ENCODE data around the gene OBSCN. TPM values are rescaled to one million over a fixed set of nuclear protein-coding genes. Genes with fewer than 3 reads are reported as not detected.

The OBSCN gene
- total and polyA plus RNA-seq, 2 donors (not counting 3 experiments of a cell fraction or from before 2014, with no cell fraction given): 1.5 to 2.9 TPM

DNA sequence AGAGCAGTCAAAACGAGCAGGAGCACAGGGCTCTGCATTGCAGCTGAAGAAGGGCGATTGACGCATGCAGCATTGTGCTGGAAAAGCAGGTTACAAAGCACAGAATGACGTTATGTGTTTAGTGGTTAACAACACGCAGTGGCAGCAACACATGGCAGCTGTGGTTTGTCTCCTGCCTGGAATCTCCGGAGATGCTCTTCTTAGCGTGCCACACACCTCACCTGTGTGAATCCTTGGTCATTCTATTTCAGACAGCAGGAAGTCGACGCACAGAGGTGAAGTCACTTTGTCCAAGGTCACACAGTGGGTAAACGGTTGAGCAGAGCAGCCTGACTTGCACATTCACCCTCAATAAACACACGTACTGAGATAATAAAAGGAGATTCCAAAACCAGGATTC, 14.7 kb downstream of the OBSCN start:
- Histone ChIP-seq H3K27ac (ENCODE audit: insufficient read depth, low read depth, low read length) (no peak overlapping the region), H2AFZ (ENCODE audit: low read depth, low read length) (no peak overlapping the region), H3K9me1 (replicated peaks; ENCODE audit: control insufficient read depth, extremely low read depth, insufficient read depth, low read length) (no peaks in the 10 kb centered on the region), H3K4me3 (replicated peaks in 1 of 3; ENCODE audit: insufficient read depth in 1 of 3, low read depth in 1 of 3, low read length in 3 of 3) (no peak overlapping the region), H3K79me2 (ENCODE audit: control insufficient read depth, insufficient read depth, low read length) (no peaks in the 10 kb centered on the region), H4K20me1 (replicated peaks; ENCODE audit: control insufficient read depth, extremely low read depth, insufficient read depth, low read length) (no peaks in the 10 kb centered on the region), H3K36me3 (ENCODE audit: control insufficient read depth in 2 of 2, extremely low read depth in 1 of 2, insufficient read depth in 2 of 2, low read length in 2 of 2) (no peaks in the 10 kb centered on the region), H3K27me3 (ENCODE audit: control insufficient read depth in 2 of 2, insufficient read depth in 2 of 2, low read length in 2 of 2) (no peaks in the 10 kb centered on the region), H3K4me1 (ENCODE audit: control insufficient read depth, extremely low read depth, insufficient read depth, low read length) (no peaks in the 10 kb centered on the region), H3K9me3 (replicated peaks; ENCODE audit: control insufficient read depth, insufficient read depth, low read length) (no peaks in the 10 kb centered on the region), H3K9ac (replicated peaks; ENCODE audit: extremely low read depth, insufficient read depth, low read length) (no peak overlapping the region), H3K4me2 (ENCODE audit: insufficient read depth, low read length) (no peak overlapping the region)
- dilution Hi-C loops (cut with MboI; ENCODE audit: extremely low pct_ligation_motif_present, low sequenced_read_pairs): no loop called here
- BruUV-seq (replicated peaks): no TSS peak
- intact Hi-C loops (cut with micrococcal nuclease): no loop called here
- ChIA-PET CTCF (no interaction called here), POLR2A (interaction anchor here (0.6 kb wide), 1 partner anchor 177 kb away, joined by 5 read pairs; no protein-coding TSS in a partner anchor)
- TF ChIP-seq EZH2 (IDR thresholded peaks at IDR 0.05; ENCODE audit: borderline replicate concordance, low read depth, low read length, severe bottlenecking) (no peak), POLR2A (IDR thresholded peaks at IDR 0.05; ENCODE audit: low read depth, low read length) (no peak), JUN (IDR thresholded peaks at IDR 0.05; ENCODE audit: borderline replicate concordance, insufficient read depth, insufficient read length, low read depth) (no peak), MYC (IDR thresholded peaks at IDR 0.05; ENCODE audit: low read depth, low read length) (no peak)
- TF ChIP-seq, protein P1, sequence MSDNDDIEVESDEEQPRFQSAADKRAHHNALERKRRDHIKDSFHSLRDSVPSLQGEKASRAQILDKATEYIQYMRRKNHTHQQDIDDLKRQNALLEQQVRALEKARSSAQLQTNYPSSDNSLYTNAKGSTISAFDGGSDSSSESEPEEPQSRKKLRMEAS (IDR thresholded peaks at IDR 0.05; ENCODE audit: insufficient read depth, insufficient read length): no peak
- no peak for DNase-seq (ENCODE audit: low read depth, low spot score)
- no peak for FAIRE-seq

DNA sequence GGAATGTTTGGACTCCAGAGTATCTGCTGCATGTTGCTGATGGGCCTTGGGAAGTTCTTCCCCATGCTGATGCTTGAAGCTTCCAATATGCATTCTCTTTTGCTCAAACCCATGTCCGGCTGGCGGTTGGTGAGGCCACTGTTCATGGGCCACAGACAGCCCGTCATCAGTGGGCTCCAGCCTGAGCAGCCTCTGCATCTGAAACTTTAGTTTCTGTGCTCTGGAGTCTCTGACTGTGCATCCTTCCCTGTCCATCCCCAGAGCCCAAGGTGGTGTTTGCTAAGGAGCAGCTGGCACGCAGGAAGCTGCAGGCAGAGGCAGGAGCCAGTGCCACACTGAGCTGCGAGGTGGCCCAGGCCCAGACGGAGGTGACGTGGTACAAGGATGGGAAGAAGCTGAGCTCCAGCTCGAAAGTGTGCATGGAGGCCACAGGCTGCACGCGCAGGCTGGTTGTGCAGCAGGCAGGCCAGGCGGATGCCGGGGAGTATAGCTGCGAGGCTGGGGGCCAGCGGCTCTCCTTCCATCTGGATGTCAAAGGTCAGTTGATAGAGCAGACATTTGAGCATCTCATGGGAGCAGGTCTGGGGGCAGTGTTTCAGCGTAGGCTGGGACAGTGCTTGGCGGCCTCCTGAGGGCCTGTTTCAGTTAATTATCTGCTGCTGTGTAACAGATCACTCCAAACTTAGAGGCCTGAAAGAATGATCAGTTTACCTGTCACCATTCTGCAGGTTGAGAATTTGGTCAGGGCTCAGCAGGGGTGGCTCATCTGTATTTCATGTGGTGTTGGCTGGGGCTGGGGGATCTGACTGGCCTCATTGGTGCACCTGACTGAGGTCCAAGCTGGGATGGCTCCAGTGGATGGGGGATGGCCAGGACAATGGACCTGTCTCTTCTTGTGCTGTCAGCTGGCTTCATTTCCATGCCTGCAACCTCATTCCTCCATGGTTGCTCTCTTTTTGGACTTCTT, 16.6 kb downstream of the OBSCN start:
- H4K20me1 ChIP-seq (replicated peaks; ENCODE audit: control insufficient read depth, extremely low read depth, insufficient read depth, low read length): no peaks in the 10 kb centered on the region
- ChIA-PET POLR2A (no interaction called here), CTCF (interaction anchor here (1.0 to 1.1 kb wide), 2 partner anchors 10 to 169 kb away, joined by 3 to 4 read pairs; no protein-coding TSS in a partner anchor)
- H3K9ac ChIP-seq (replicated peaks; ENCODE audit: extremely low read depth, insufficient read depth, low read length): no peak overlapping the region
- TF ChIP-seq FOS (IDR thresholded peaks at IDR 0.05; ENCODE audit: borderline replicate concordance, insufficient read depth, low read length): no peak
- TF ChIP-seq, protein P2, sequence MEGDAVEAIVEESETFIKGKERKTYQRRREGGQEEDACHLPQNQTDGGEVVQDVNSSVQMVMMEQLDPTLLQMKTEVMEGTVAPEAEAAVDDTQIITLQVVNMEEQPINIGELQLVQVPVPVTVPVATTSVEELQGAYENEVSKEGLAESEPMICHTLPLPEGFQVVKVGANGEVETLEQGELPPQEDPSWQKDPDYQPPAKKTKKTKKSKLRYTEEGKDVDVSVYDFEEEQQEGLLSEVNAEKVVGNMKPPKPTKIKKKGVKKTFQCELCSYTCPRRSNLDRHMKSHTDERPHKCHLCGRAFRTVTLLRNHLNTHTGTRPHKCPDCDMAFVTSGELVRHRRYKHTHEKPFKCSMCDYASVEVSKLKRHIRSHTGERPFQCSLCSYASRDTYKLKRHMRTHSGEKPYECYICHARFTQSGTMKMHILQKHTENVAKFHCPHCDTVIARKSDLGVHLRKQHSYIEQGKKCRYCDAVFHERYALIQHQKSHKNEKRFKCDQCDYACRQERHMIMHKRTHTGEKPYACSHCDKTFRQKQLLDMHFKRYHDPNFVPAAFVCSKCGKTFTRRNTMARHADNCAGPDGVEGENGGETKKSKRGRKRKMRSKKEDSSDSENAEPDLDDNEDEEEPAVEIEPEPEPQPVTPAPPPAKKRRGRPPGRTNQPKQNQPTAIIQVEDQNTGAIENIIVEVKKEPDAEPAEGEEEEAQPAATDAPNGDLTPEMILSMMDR (IDR thresholded peaks at IDR 0.05; ENCODE audit: extremely low read depth in 1 of 2, insufficient read depth in 1 of 2, low read depth in 1 of 2, low read length in 2 of 2): no peak
- TF ChIP-seq JUN (IDR thresholded peaks at IDR 0.05; ENCODE audit: borderline replicate concordance, insufficient read depth, insufficient read length, low read depth): no peak
- TF ChIP-seq POLR2A (IDR thresholded peaks at IDR 0.05; ENCODE audit: low read depth, low read length): no peak
- no peak for TF ChIP-seq GATA2 (IDR thresholded peaks at IDR 0.05; ENCODE audit: insufficient read depth, insufficient read length, low read depth, low read length)
- no peak for TF ChIP-seq POLR2AphosphoS5 (IDR thresholded peaks at IDR 0.05; ENCODE audit: insufficient read depth, low read depth, low read length)
- no peak for TF ChIP-seq MYC (IDR thresholded peaks at IDR 0.05; ENCODE audit: low read depth, low read length)
- TF ChIP-seq, protein P1 (IDR thresholded peaks at IDR 0.05; ENCODE audit: insufficient read depth, insufficient read length): no peak
- TF ChIP-seq EZH2 (IDR thresholded peaks at IDR 0.05; ENCODE audit: borderline replicate concordance, low read depth, low read length, severe bottlenecking): no peak
- no peaks in the 10 kb centered on the region for H3K9me3 ChIP-seq (replicated peaks; ENCODE audit: control insufficient read depth, insufficient read depth, low read length)
- H3K36me3 ChIP-seq (ENCODE audit: control insufficient read depth in 2 of 2, extremely low read depth in 1 of 2, insufficient read depth in 2 of 2, low read length in 2 of 2): no peaks in the 10 kb centered on the region
- DNase-seq (ENCODE audit: low read depth, low spot score) (no peak), FAIRE-seq (no peak)
- no peak overlapping the region for H3K27ac ChIP-seq (ENCODE audit: insufficient read depth, low read depth, low read length)
- BruUV-seq (replicated peaks): no TSS peak
- no peaks in the 10 kb centered on the region for H3K9me1 ChIP-seq (replicated peaks; ENCODE audit: control insufficient read depth, extremely low read depth, insufficient read depth, low read length)
- no peaks in the 10 kb centered on the region for H3K4me1 ChIP-seq (ENCODE audit: control insufficient read depth, extremely low read depth, insufficient read depth, low read length)
- H3K4me3 ChIP-seq (replicated peaks in 1 of 3; ENCODE audit: insufficient read depth in 1 of 3, low read depth in 1 of 3, low read length in 3 of 3): no peak overlapping the region
- intact Hi-C loops (cut with micrococcal nuclease): no loop called here
- no peak overlapping the region for H2AFZ ChIP-seq (ENCODE audit: low read depth, low read length)
- dilution Hi-C loops (cut with MboI; ENCODE audit: extremely low pct_ligation_motif_present, low sequenced_read_pairs): no loop called here
- no peaks in the 10 kb centered on the region for H3K27me3 ChIP-seq (ENCODE audit: control insufficient read depth in 2 of 2, insufficient read depth in 2 of 2, low read length in 2 of 2)
- no peak overlapping the region for H3K4me2 ChIP-seq (ENCODE audit: insufficient read depth, low read length)
- no peaks in the 10 kb centered on the region for H3K79me2 ChIP-seq (ENCODE audit: control insufficient read depth, insufficient read depth, low read length)
